Astrocyte of the cerebellum (primary cell): ENCODE data around the gene SNRNP27.

Source experiments
- DNase-seq: peaks from one replicate; pipeline ENCODE4 v3.0.0-alpha.2; 2011; ENCODE audit warnings: low read depth
- H3K4me3 ChIP-seq: 2 replicates; pipeline ENCODE4 v1.5.1; 2011; ENCODE audit warnings: mild to moderate bottlenecking, low read depth, low read length, moderate library complexity
- in situ Hi-C: cut with HindIII; loops from 2 replicates; pipeline ENCODE4 v1.10.0; 2017; ENCODE audit warnings: low sequenced_read_pairs
- TF ChIP-seq, protein P1 (sequence below): IDR thresholded peaks from 2 replicates; pipeline ENCODE4 v1.5.1; 2012; ENCODE audit warnings: low read length, low read depth, moderate library complexity, mild to moderate bottlenecking; ENCODE audit errors: missing control alignments

Gene SNRNP27

DNA sequence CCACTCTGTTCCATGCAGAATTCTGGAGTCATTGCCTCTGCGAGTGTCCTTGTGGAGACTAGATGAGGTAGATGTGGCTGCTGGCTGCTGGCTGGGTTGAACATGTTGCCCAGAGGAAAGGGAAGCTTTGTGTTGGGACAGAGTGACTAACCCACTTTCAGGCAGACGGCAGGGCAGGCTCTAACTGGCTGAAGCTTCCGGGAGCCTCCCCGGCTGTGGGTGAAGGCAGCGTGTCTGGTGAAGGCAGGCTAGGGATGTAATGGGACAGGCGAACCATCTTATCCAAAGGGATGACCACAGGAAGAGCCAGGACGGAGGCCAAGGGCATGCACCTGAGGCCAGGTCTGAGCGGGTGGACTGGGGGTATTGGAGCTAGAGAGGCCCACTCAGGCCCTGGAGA lies 51.7 kb downstream of the SNRNP27 start:
- in situ Hi-C loops, result loop anchor here (5.0 kb wide), 1 partner anchor 62 kb away; no protein-coding TSS in a partner anchor
- H3K4me3 ChIP-seq, result no peak overlapping the region
- TF ChIP-seq, protein P1, sequence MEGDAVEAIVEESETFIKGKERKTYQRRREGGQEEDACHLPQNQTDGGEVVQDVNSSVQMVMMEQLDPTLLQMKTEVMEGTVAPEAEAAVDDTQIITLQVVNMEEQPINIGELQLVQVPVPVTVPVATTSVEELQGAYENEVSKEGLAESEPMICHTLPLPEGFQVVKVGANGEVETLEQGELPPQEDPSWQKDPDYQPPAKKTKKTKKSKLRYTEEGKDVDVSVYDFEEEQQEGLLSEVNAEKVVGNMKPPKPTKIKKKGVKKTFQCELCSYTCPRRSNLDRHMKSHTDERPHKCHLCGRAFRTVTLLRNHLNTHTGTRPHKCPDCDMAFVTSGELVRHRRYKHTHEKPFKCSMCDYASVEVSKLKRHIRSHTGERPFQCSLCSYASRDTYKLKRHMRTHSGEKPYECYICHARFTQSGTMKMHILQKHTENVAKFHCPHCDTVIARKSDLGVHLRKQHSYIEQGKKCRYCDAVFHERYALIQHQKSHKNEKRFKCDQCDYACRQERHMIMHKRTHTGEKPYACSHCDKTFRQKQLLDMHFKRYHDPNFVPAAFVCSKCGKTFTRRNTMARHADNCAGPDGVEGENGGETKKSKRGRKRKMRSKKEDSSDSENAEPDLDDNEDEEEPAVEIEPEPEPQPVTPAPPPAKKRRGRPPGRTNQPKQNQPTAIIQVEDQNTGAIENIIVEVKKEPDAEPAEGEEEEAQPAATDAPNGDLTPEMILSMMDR, result no peak
- no peak for DNase-seq

DNA sequence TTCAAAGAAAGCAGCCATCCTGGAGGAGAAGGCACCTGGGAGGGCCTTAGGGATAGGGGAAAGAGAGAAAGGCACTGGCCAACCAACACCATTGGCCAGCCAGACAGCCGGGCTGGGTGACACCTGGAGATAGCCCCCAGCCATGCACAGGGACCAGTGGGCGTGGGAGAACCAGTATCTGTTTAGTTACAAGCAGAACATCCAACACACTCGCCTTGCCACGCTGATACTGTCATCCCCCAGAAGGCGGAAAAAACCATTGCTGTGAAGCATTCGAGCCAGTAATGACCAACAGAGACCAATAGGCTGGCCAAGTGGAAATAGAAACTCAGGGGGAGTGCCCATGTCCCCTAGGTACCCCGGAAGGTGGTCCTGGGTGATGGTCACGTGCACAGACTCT lies 52.2 kb downstream of the SNRNP27 start:
- TF ChIP-seq, protein P1, result no peak
- in situ Hi-C loops, result loop anchor here (5.0 kb wide), 1 partner anchor 61 kb away; no protein-coding TSS in a partner anchor
- no peak overlapping the region for H3K4me3 ChIP-seq
- no peak for DNase-seq

DNA sequence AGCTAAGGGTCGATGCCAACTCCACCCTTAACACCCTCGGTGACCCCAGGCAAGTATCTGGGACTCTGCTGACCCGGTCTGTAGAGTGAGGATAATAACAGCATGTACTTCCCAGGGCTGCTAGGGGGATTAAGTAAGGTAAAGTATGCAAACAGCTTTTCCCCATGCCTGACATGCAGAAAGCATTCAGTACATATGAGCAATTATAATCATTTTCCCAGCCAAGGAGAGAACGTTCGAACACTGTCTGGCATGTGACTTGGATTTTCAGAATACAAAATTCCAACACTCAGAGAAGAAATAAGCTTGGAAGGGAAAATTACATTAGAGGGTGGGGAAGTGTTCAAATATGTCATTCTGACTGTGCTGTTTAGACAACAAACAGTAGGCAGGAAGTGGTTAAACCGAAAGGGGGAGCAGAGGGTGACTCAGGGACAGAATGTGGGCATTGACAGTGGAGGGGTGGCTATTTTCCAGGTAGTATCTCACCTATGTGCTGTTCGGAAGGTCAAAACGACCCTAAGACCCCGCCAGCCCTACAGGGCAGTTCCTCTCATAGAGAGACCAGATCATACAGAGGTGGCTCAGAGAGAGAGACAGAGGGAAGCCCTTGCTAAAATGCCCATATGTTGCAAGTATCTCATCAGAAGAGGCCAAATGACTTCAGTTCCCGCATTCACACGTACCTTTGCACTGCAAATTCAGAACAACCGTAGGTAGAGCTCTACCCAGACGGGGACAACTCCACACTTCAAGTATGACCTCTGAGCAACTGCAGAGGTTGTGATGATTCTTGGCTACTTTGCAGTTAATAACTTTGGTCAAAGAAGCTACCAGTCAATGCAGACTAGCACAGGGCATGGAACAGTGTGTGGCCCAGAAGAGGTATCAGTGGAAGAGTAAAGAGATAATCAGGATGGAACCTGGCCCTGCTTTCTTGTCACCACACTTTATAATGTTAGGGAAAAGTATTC lies 52.9 kb downstream of the SNRNP27 start:
- no peak overlapping the region for H3K4me3 ChIP-seq
- peak; percentile 31 for DNase-seq
- in situ Hi-C loops, result loop anchor here (5.0 kb wide), 1 partner anchor 61 kb away; no protein-coding TSS in a partner anchor
- TF ChIP-seq, protein P1, result no peak

DNA sequence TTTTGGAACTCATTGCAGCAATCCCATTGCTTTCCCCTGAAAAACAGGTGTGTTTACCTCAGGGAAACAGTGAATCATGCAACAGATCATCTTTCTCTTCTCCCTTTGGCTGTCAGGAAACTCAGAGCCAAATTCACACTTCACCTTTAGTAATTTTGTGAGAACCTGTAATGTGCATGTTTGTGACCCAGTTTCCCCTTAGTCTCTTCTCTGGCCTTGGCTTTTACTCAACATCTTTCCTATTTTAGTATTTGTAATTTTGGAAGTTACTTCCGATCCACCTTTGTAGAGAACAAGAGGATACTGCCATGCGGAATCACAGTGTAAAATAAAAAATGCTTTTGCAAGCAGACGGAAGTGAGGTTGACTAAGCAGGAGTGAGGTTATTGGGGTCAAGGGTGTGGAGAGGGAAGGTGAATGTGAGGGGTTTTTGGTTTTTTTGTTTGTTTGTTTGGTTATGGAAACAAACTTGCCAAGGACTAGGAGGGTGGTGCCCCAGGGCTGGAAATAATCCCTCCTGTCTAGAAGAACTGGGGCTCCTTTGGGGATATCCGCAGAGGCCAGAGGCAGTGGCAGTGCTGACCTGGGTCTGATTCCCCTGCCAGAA lies 53.7 kb downstream of the SNRNP27 start:
- in situ Hi-C loops, result loop anchor here (5.0 kb wide), 1 partner anchor 60 kb away; no protein-coding TSS in a partner anchor
- TF ChIP-seq, protein P1, result no peak
- DNase-seq, result no peak
- no peak overlapping the region for H3K4me3 ChIP-seq

DNA sequence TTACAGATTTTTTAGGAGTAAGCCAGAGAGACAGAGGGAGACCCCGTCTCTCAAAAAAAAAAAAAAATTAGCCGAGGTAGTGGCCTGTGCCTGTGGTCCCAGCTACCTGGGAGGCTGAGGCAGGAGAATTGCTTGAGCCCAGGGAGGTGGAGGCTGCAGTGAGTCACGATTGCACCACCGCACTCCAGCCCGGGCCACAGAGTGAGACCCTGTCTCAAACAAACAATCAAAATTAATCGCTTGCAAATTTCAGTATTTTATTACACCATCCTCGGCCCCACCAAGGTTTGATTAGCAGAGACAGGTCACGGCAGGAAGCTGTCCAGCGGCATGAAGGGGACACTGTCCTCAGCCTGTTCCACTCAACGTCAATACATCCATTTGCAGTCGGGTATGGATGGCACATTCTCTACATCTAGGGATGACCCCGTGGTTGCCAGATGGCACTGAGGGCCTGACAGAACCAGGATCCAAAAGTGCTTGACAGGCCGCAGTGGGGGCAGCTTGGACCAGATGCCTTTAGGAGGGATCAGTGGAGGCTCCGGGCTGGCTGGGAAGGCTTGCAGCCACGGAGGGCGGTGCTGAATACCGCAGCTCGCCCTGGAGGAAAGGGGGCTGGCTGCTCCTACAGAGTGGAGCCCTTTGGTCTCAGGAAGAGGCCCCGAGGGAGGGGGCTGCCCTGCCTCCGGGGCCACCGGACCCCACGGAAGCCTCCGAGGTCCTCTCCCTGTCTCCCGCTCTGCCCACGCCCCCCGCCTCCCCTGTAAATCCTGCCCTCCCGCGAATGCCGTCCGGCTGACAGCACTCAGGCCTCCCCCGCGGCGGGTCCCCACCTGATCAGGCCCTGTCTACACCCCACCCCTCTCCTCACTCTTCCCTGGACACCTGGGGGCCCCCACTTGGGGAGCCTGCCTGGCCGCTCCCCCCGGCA lies 54.5 kb downstream of the SNRNP27 start:
- TF ChIP-seq, protein P1, result no peak
- no peak overlapping the region for H3K4me3 ChIP-seq
- in situ Hi-C loops, result loop anchor here (5.0 kb wide), 1 partner anchor 59 kb away; no protein-coding TSS in a partner anchor
- no peak for DNase-seq
